Endothelial cell of umbilical vein (primary cell): ENCODE results near the gene PTTG1IP2. TPM values are rescaled to one million over a fixed set of nuclear protein-coding genes. Genes with fewer than 3 reads are reported as not detected.

ENCODE experiments used
- BruUV-seq: library from RNA; stranded (reverse); fragments of 400-500 nt; replicated peaks from 2 replicates; lab custom pipeline; 2021; lab: Mats Ljungman, UMichigan
- CTCF ChIA-PET: fragments of 300-600, 350-600 bp; sonication (Branson Sonifier 250); formaldehyde crosslinking; loops from one replicate; lab custom pipeline; 2021; ENCODE audit warnings: antibody characterized with exemption, inconsistent platforms; lab: Charles Lee
- POLR2A ChIA-PET: fragments of 300-600, 350-600 bp; sonication (Branson Sonifier 250); formaldehyde crosslinking; loops from one replicate; lab custom pipeline; 2021; ENCODE audit warnings: antibody characterized with exemption, inconsistent platforms; lab: Charles Lee
- DNase-seq: peaks from one replicate; pipeline ENCODE4 v3.0.0-alpha.2; 2011; ENCODE audit warnings: low read depth, low spot score
- FAIRE-seq: peaks from 2 replicates; lab custom pipeline; 2011; peaks lifted over from hg19 to GRCh38; lab: Jason Lieb, UNC
- H2AFZ ChIP-seq: 2 replicates; pipeline ENCODE4 v1.6.0; 2012; ENCODE audit warnings: low read depth, low read length, control low read depth, inconsistent platforms
- H3K27ac ChIP-seq: 2 replicates; pipeline ENCODE4 v1.5.1; 2011; ENCODE audit warnings: low read depth, mild to moderate bottlenecking, control low read depth, low read length, moderate library complexity; ENCODE audit not compliant: insufficient read depth
- H3K27me3 ChIP-seq, 2 experiments: 2 replicates each; pipeline versions ENCODE4 v1.6.0 to v1.6.1; 2011; ENCODE audit warnings: low read length in 2 of 2, mixed read lengths in 1 of 2; ENCODE audit not compliant: control insufficient read depth in 2 of 2, insufficient read depth in 2 of 2
- H3K36me3 ChIP-seq, 2 experiments: 2 replicates in 1 of 2; 3 replicates in 1 of 2; pipeline ENCODE4 v1.5.1; 2011; ENCODE audit warnings: low read length in 2 of 2, mild to moderate bottlenecking in 1 of 2, moderate library complexity in 1 of 2; ENCODE audit not compliant: control insufficient read depth in 2 of 2, insufficient read depth in 2 of 2; ENCODE audit errors: extremely low read depth in 1 of 2
- H3K4me1 ChIP-seq: 3 replicates; pipeline ENCODE4 v1.5.1; 2011; ENCODE audit warnings: mild to moderate bottlenecking, low read length; ENCODE audit not compliant: control insufficient read depth, insufficient read depth; ENCODE audit errors: extremely low read depth
- H3K4me2 ChIP-seq: 2 replicates; pipeline ENCODE4 v1.6.1; 2011; ENCODE audit warnings: low read length, control low read depth, mixed read lengths; ENCODE audit not compliant: insufficient read depth
- H3K4me3 ChIP-seq, 3 experiments: fragments of 200-600 bp in 1 of 3; sonication (generic), shearing (Covaris generic) in 1 of 3; replicated peaks in 1 of 3; 2 replicates each; pipeline ENCODE4 v1.5.1; 2011 to 2016; ENCODE audit warnings: control low read depth in 3 of 3, low read length in 3 of 3, mild to moderate bottlenecking in 2 of 3, inconsistent platforms in 1 of 3, low read depth in 1 of 3, moderate library complexity in 1 of 3; ENCODE audit not compliant: insufficient read depth in 1 of 3
- H3K79me2 ChIP-seq: 2 replicates; pipeline ENCODE4 v1.6.0; 2012; ENCODE audit warnings: low read length, inconsistent platforms; ENCODE audit not compliant: control insufficient read depth, insufficient read depth
- H3K9ac ChIP-seq: replicated peaks from 2 replicates; pipeline ENCODE3; 2011; ENCODE audit warnings: low read length, control low read depth; ENCODE audit not compliant: insufficient read depth; ENCODE audit errors: extremely low read depth
- H3K9me1 ChIP-seq: replicated peaks from 3 replicates; pipeline ENCODE4 v1.6.0; 2011; ENCODE audit warnings: mild to moderate bottlenecking, low read length; ENCODE audit not compliant: control insufficient read depth, insufficient read depth; ENCODE audit errors: extremely low read depth
- H3K9me3 ChIP-seq: replicated peaks from 2 replicates; pipeline ENCODE4 v1.5.1; 2012; ENCODE audit warnings: low read length, inconsistent platforms; ENCODE audit not compliant: control insufficient read depth, insufficient read depth
- H4K20me1 ChIP-seq: replicated peaks from 2 replicates; pipeline ENCODE3; 2011; ENCODE audit warnings: mild to moderate bottlenecking, low read length; ENCODE audit not compliant: control insufficient read depth, insufficient read depth; ENCODE audit errors: extremely low read depth
- EZH2 ChIP-seq: IDR thresholded peaks from 2 replicates; pipeline ENCODE4 v1.6.1; 2012; ENCODE audit warnings: borderline replicate concordance, low read depth, mild to moderate bottlenecking, moderate library complexity, low read length, inconsistent platforms; ENCODE audit not compliant: severe bottlenecking
- FOS ChIP-seq: IDR thresholded peaks from 2 replicates; pipeline ENCODE4 v1.6.1; 2011; ENCODE audit warnings: mild to moderate bottlenecking, low read length, moderate library complexity, borderline replicate concordance; ENCODE audit not compliant: insufficient read depth
- GATA2 ChIP-seq: IDR thresholded peaks from 2 replicates; pipeline ENCODE4 v1.7.0; 2011; ENCODE audit warnings: low read depth, mild to moderate bottlenecking, moderate library complexity, mixed read lengths, low read length; ENCODE audit not compliant: insufficient read length, insufficient read depth
- JUN ChIP-seq: IDR thresholded peaks from 2 replicates; pipeline ENCODE4 v1.6.1; 2011; ENCODE audit warnings: borderline replicate concordance, low read depth; ENCODE audit not compliant: insufficient read length, insufficient read depth
- MYC ChIP-seq: IDR thresholded peaks from one replicate; pipeline ENCODE4 v1.6.1; 2011; ENCODE audit warnings: mild to moderate bottlenecking, low read depth, low read length
- POLR2A ChIP-seq: IDR thresholded peaks from 2 replicates; pipeline ENCODE4 v1.6.1; 2012; ENCODE audit warnings: low read depth, mild to moderate bottlenecking, control low read depth, low read length
- POLR2AphosphoS5 ChIP-seq: IDR thresholded peaks from 2 replicates; pipeline ENCODE4 v1.6.1; 2012; ENCODE audit warnings: low read depth, mild to moderate bottlenecking, control low read depth, low read length, moderate library complexity; ENCODE audit not compliant: insufficient read depth
- dilution Hi-C: fragments of 300-500 bp; cut with MboI; formaldehyde crosslinking; loops from one replicate; pipeline ENCODE4 v1.15.0; 2019; ENCODE audit warnings: low sequenced_read_pairs; ENCODE audit not compliant: extremely low pct_ligation_motif_present
- intact Hi-C: fragments of 100-400 bp; cut with micrococcal nuclease; formaldehyde crosslinking; loops from one replicate; pipeline ENCODE4 v1.10.0; 2022
- polyA plus RNA-seq, 4 experiments: library from polyadenylated mRNA; depleted of rRNA in 3 of 4; stranded (reverse) in 3 of 4; unstranded in 1 of 4; fragments of >200 nt; gene quantifications; 2 replicates each; pipeline versions ENCODE4 v1.2.1 to v1.2.3, GENCODE V29; 2011 to 2012; ENCODE audit warnings: missing spikeins in 1 of 4
- total RNA-seq: library from RNA; stranded (reverse); gene quantifications from 2 replicates; pipeline ENCODE4 v1.2.3, GENCODE V29; 2021
- TF ChIP-seq, protein P1 (sequence below): IDR thresholded peaks from 2 replicates; pipeline ENCODE4 v1.6.1; 2011; ENCODE audit not compliant: insufficient read depth, insufficient read length
- TF ChIP-seq, protein P2 (sequence below), 2 donors: IDR thresholded peaks; 1 replicate in 1 of 2; 2 replicates in 1 of 2; pipeline ENCODE4 v1.5.1; 2011; ENCODE audit warnings: low read length in 2 of 2, mild to moderate bottlenecking in 2 of 2, moderate library complexity in 2 of 2, control low read depth in 1 of 2, inconsistent platforms in 1 of 2, low read depth in 1 of 2; ENCODE audit not compliant: insufficient read depth in 1 of 2; ENCODE audit errors: extremely low read depth in 1 of 2

The PTTG1IP2 gene
- total and polyA plus RNA-seq, 2 donors (not counting 3 experiments of a cell fraction or from before 2014, with no cell fraction given), result not detected

- Histone ChIP-seq H3K27ac (no peak overlapping the region), H3K36me3 (no peaks in the 10 kb centered on the region), H3K27me3 (no peaks in the 10 kb centered on the region), H3K4me1 (no peaks in the 10 kb centered on the region), H4K20me1 (no peaks in the 10 kb centered on the region), H3K4me2 (no peak overlapping the region), H3K9me1 (no peaks in the 10 kb centered on the region), H3K79me2 (no peaks in the 10 kb centered on the region), H3K9me3 (no peaks in the 10 kb centered on the region), H2AFZ (no peak overlapping the region), H3K9ac (no peak overlapping the region), H3K4me3 (no peak overlapping the region)
- TF ChIP-seq, protein P1, sequence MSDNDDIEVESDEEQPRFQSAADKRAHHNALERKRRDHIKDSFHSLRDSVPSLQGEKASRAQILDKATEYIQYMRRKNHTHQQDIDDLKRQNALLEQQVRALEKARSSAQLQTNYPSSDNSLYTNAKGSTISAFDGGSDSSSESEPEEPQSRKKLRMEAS, result no peak
- no peak for TF ChIP-seq FOS
- TF ChIP-seq POLR2AphosphoS5, result no peak
- no peak for TF ChIP-seq EZH2
- TF ChIP-seq GATA2, result no peak
- TF ChIP-seq, protein P2, sequence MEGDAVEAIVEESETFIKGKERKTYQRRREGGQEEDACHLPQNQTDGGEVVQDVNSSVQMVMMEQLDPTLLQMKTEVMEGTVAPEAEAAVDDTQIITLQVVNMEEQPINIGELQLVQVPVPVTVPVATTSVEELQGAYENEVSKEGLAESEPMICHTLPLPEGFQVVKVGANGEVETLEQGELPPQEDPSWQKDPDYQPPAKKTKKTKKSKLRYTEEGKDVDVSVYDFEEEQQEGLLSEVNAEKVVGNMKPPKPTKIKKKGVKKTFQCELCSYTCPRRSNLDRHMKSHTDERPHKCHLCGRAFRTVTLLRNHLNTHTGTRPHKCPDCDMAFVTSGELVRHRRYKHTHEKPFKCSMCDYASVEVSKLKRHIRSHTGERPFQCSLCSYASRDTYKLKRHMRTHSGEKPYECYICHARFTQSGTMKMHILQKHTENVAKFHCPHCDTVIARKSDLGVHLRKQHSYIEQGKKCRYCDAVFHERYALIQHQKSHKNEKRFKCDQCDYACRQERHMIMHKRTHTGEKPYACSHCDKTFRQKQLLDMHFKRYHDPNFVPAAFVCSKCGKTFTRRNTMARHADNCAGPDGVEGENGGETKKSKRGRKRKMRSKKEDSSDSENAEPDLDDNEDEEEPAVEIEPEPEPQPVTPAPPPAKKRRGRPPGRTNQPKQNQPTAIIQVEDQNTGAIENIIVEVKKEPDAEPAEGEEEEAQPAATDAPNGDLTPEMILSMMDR (IDR thresholded peaks at IDR 0.05; ENCODE audit: extremely low read depth in 1 of 2, insufficient read depth in 1 of 2, low read depth in 1 of 2, low read length in 2 of 2), result no peak
- TF ChIP-seq POLR2A, result no peak
- no peak for TF ChIP-seq MYC
- no peak for TF ChIP-seq JUN
- DNase-seq, result no peak
- FAIRE-seq, result no peak
- CTCF ChIA-PET, result interaction anchor here (0.8 to 3.4 kb wide), 6 partner anchors 9 to 516 kb away, joined by 3 to 34 read pairs (median 4); no protein-coding TSS in a partner anchor
- intact Hi-C loops (no loop called here), dilution Hi-C loops (no loop called here)
- POLR2A ChIA-PET, result no interaction called here
- BruUV-seq, result no TSS peak
These were observed 49.2 kb downstream of the PTTG1IP2 start for GRCh38 chr7:90518630-90519029.
